Lower leg skin (tissue), 4 donors: ENCODE data around the gene ABCC10. TPM values are rescaled to one million over a fixed set of nuclear protein-coding genes. Genes with fewer than 3 reads are reported as not detected.
"Not testable (repeated sequence)": the region's sequence is repeated elsewhere in the genome, so short reads cannot be mapped to it uniquely, and the experiment has no call there.

Experiments
- DNase-seq, 2 donors: peaks; one replicate each; pipeline ENCODE4 v3.0.0-alpha.2; 2019; ENCODE audit warnings: low spot score in 2 of 2
- H3K4me3 ChIP-seq: fragments of 200-600 bp; sonication (generic); 2 replicates; pipeline ENCODE4 v1.5.1; 2017; ENCODE audit warnings: mild to moderate bottlenecking, low read depth; ENCODE audit not compliant: poor library complexity, severe bottlenecking
- CTCF ChIP-seq, 3 donors: fragments of 450-650 bp; IDR thresholded peaks; one replicate each; pipeline ENCODE4 v1.5.1; 2016; ENCODE audit warnings: antibody characterized with exemption in 3 of 3, mild to moderate bottlenecking in 3 of 3, moderate library complexity in 2 of 3
- POLR2A ChIP-seq, 2 donors: fragments of 450-650 bp; IDR thresholded peaks; one replicate each; pipeline ENCODE4 v1.6.1; 2016 to 2017; ENCODE audit warnings: antibody characterized with exemption in 2 of 2, mild to moderate bottlenecking in 1 of 2, moderate library complexity in 1 of 2
- WGBS, 2 donors: methylation state at CpG; one replicate each; pipeline ENCODE4 v1.1.5; 2018; 5-methylcytosine and 5-hydroxymethylcytosine counted together
- intact Hi-C: fragments of 100-400 bp; cut with DNase I; formaldehyde crosslinking; loops from one replicate; pipeline ENCODE4 v1.15.0; 2023; ENCODE audit warnings: low total_unique reads
- total RNA-seq, 4 donors: library from RNA; depleted of rRNA; stranded (reverse); fragments of >200 nt; gene quantifications; one replicate each; pipeline ENCODE4 v1.1.0, GENCODE V29; 2016

The ABCC10 gene
- total RNA-seq, 4 donors from 2014 or later: 9.4 to 17.9 (median 15.9) TPM

GRCh38 chr6:43461936-43462335 is 34.6 kb downstream of the ABCC10 start:
- intact Hi-C loops: no loop called here
- no peak overlapping the region for H3K4me3 ChIP-seq
- no peak for DNase-seq
- TF ChIP-seq POLR2A (IDR thresholded peaks at IDR 0.05) (no peak), CTCF (IDR thresholded peaks at IDR 0.05) (no peak)
- WGBS, 2 donors: 76 to 79% methylated on average over 5 of the region's 5 CpGs

- no peak overlapping the region for H3K4me3 ChIP-seq
- 85 to 92% methylated on average over 8 of the region's 8 CpGs for WGBS, 2 donors
- TF ChIP-seq CTCF (IDR thresholded peaks at IDR 0.05): no peak
- no peak for TF ChIP-seq POLR2A (IDR thresholded peaks at IDR 0.05)
- DNase-seq: no peak
- intact Hi-C loops: no loop called here
These were observed 37.0 kb downstream of the ABCC10 start for GRCh38 chr6:43464337-43464736.

GRCh38 chr6:43465948-43466347 is 38.6 kb downstream of the ABCC10 start:
- WGBS, 2 donors: 55% methylated on average over 2 of the region's 2 CpGs
- no peak for TF ChIP-seq POLR2A (IDR thresholded peaks at IDR 0.05)
- TF ChIP-seq CTCF (IDR thresholded peaks at IDR 0.05): no peak
- H3K4me3 ChIP-seq: no peak overlapping the region
- intact Hi-C loops: no loop called here
- no peak for DNase-seq

- DNase-seq, H3K4me3 ChIP-seq, intact Hi-C loops: not testable (repeated sequence)
These were observed 39.9 kb downstream of the ABCC10 start for GRCh38 chr6:43467265-43467664.

GRCh38 chr6:43467752-43468151 is 40.4 kb downstream of the ABCC10 start:
- no peak for TF ChIP-seq POLR2A (IDR thresholded peaks at IDR 0.05)
- TF ChIP-seq CTCF (IDR thresholded peaks at IDR 0.05): no peak
- no peak for DNase-seq
- no peak overlapping the region for H3K4me3 ChIP-seq
- 83 to 91% methylated on average over 4 of the region's 4 CpGs for WGBS, 2 donors
- intact Hi-C loops: no loop called here

More at GRCh38 chr6:43467265-43467664, 39.9 kb downstream of the ABCC10 start:
- 62 to 68% methylated on average over 5 of the region's 5 CpGs for WGBS, 2 donors

GRCh38 chr6:43468240-43468639 is 40.9 kb downstream of the ABCC10 start:
- WGBS, 2 donors: 67 to 81% methylated on average over 4 of the region's 4 CpGs
- DNase-seq: no peak
- no peak overlapping the region for H3K4me3 ChIP-seq
- intact Hi-C loops: no loop called here
- TF ChIP-seq POLR2A (IDR thresholded peaks at IDR 0.05): no peak
- TF ChIP-seq CTCF (IDR thresholded peaks at IDR 0.05): no peak
